CD14-positive monocyte (primary cell): Measurements from ENCODE around the gene MLLT1. TPM values are rescaled to one million over a fixed set of nuclear protein-coding genes. Genes with fewer than 3 reads are reported as not detected.

Source experiments
- DNase-seq, 3 donors: peaks; one replicate each; pipeline ENCODE4 v3.0.0-alpha.2; 2011 to 2022
- H2AFZ ChIP-seq: 2 replicates; pipeline ENCODE4 v1.6.0; 2012; ENCODE audit warnings: mild to moderate bottlenecking, low read depth, low read length, inconsistent platforms; ENCODE audit not compliant: insufficient read depth, poor library complexity, severe bottlenecking
- H3K27ac ChIP-seq, 2 donors: 1 replicate in 1 of 2; 2 replicates in 1 of 2; pipeline ENCODE4 v1.5.1; 2012 to 2013; ENCODE audit warnings: low read length in 2 of 2, control low read depth in 1 of 2, inconsistent platforms in 1 of 2, low read depth in 1 of 2, mild to moderate bottlenecking in 1 of 2
- H3K27me3 ChIP-seq, 2 donors: one replicate each; pipeline versions ENCODE4 v1.6.0 to v1.6.1; 2011 to 2013; ENCODE audit warnings: low read length in 2 of 2; ENCODE audit not compliant: control insufficient read depth in 2 of 2, insufficient read depth in 2 of 2
- H3K36me3 ChIP-seq, 2 donors: replicated peaks in 1 of 2; 1 replicate in 1 of 2; 2 replicates in 1 of 2; pipeline versions ENCODE4 v1.5.1 to v1.6.1; 2012 to 2013; ENCODE audit warnings: low read length in 2 of 2, control low read depth in 1 of 2, inconsistent platforms in 1 of 2, mild to moderate bottlenecking in 1 of 2; ENCODE audit not compliant: insufficient read depth in 2 of 2, control insufficient read depth in 1 of 2
- H3K4me1 ChIP-seq, 2 donors: 1 replicate in 1 of 2; 2 replicates in 1 of 2; pipeline versions ENCODE4 v1.5.1 to v1.6.1; 2012 to 2013; ENCODE audit warnings: low read length in 2 of 2, control low read depth in 1 of 2, inconsistent platforms in 1 of 2, mild to moderate bottlenecking in 1 of 2, moderate library complexity in 1 of 2; ENCODE audit not compliant: insufficient read depth in 2 of 2, control insufficient read depth in 1 of 2
- H3K4me2 ChIP-seq: replicated peaks from 2 replicates; pipeline ENCODE3; 2012; ENCODE audit warnings: low read length, moderate library complexity, mild to moderate bottlenecking; ENCODE audit not compliant: poor library complexity, severe bottlenecking; ENCODE audit errors: extremely low read depth
- H3K4me3 ChIP-seq, 3 experiments: fragments of 200-600 bp in 1 of 3; sonication (generic) in 1 of 3; replicated peaks in 1 of 3; 1 replicate in 2 of 3; 2 replicates in 1 of 3; pipeline ENCODE4 v1.5.1; 2011 to 2013; ENCODE audit warnings: low read length in 3 of 3, mild to moderate bottlenecking in 3 of 3, control low read depth in 2 of 3, low read depth in 2 of 3, inconsistent platforms in 1 of 3, moderate library complexity in 1 of 3
- H3K79me2 ChIP-seq: 2 replicates; pipeline ENCODE4 v1.6.0; 2012; ENCODE audit warnings: mild to moderate bottlenecking, control low read depth, inconsistent platforms, low read length, moderate library complexity; ENCODE audit not compliant: insufficient read depth
- H3K9ac ChIP-seq: 2 replicates; pipeline ENCODE4 v1.6.0; 2017; ENCODE audit warnings: low read length, mild to moderate bottlenecking; ENCODE audit not compliant: insufficient read depth, poor library complexity, severe bottlenecking
- H3K9me3 ChIP-seq, 2 donors: replicated peaks in 1 of 2; 1 replicate in 1 of 2; 2 replicates in 1 of 2; pipeline versions ENCODE4 v1.5.1 to v1.6.1; 2012 to 2013; ENCODE audit warnings: low read length in 2 of 2, control low read depth in 1 of 2; ENCODE audit not compliant: control insufficient read depth in 1 of 2, insufficient read depth in 1 of 2
- H4K20me1 ChIP-seq: 2 replicates; pipeline ENCODE4 v1.6.0; 2012; ENCODE audit warnings: mild to moderate bottlenecking, low read length, control low read depth, moderate library complexity; ENCODE audit not compliant: insufficient read depth
- H3K27ac Mint-ChIP-seq, 7 donors: one replicate each; pipeline ENCODE4 v1.8.0; 2020; ENCODE audit warnings: mild to moderate bottlenecking in 7 of 7, mixed read lengths in 7 of 7, moderate library complexity in 6 of 7, inconsistent platforms in 2 of 7
- H3K27me3 Mint-ChIP-seq, 3 donors: one replicate each; pipeline ENCODE4 v1.8.0; 2021 to 2022; ENCODE audit warnings: low read depth in 3 of 3, mild to moderate bottlenecking in 3 of 3, mixed read lengths in 3 of 3, moderate library complexity in 3 of 3, inconsistent platforms in 1 of 3
- H3K36me3 Mint-ChIP-seq, 2 donors: one replicate each; pipeline ENCODE4 v1.8.0; 2020; ENCODE audit warnings: mixed read lengths in 2 of 2, inconsistent platforms in 1 of 2, mild to moderate bottlenecking in 1 of 2
- H3K4me1 Mint-ChIP-seq: one replicate; pipeline ENCODE4 v1.8.0; 2020; ENCODE audit warnings: mild to moderate bottlenecking, mixed read lengths
- H3K4me3 Mint-ChIP-seq, 2 donors: one replicate each; pipeline ENCODE4 v1.8.0; 2020; ENCODE audit warnings: mild to moderate bottlenecking in 2 of 2, mixed read lengths in 2 of 2, moderate library complexity in 1 of 2
- H3K9me3 Mint-ChIP-seq, 7 donors: one replicate each; pipeline ENCODE4 v1.8.0; 2020 to 2022; ENCODE audit warnings: mixed read lengths in 7 of 7, mild to moderate bottlenecking in 6 of 7, moderate library complexity in 6 of 7, inconsistent platforms in 2 of 7
- WGBS: methylation state at CpG from one replicate; pipeline ENCODE4 v1.1.5; 2013; ENCODE audit warnings: missing lambda C conversion rate; ENCODE audit not compliant: insufficient coverage; 5-methylcytosine and 5-hydroxymethylcytosine counted together
- intact Hi-C, 2 donors: fragments of 100-400 bp; cut with micrococcal nuclease; formaldehyde crosslinking; loops; one replicate each; pipeline versions ENCODE4 v1.15.0 to v1.15.1; 2023
- polyA plus RNA-seq, 3 donors: library from polyadenylated mRNA; depleted of rRNA in 1 of 3; unstranded in 2 of 3; stranded (reverse) in 1 of 3; fragments of 300-500 nt in 2 of 3; fragments of >200 nt in 1 of 3; fragmentation: Illumina TruSeq in 2 of 3; gene quantifications; 1 replicate in 2 of 3; 2 replicates in 1 of 3; pipeline ENCODE4 v1.2.3, GENCODE V29; 2012 to 2021
- TF ChIP-seq, protein P1 (sequence below): fragments of 200-600 bp; IDR thresholded peaks from one replicate; pipeline ENCODE4 v1.8.0; 2022; ENCODE audit warnings: antibody characterized with exemption, mild to moderate bottlenecking

Gene MLLT1
- polyA plus RNA-seq, 3 donors = 0.65 to 17.3 (median 0.99) TPM

DNA sequence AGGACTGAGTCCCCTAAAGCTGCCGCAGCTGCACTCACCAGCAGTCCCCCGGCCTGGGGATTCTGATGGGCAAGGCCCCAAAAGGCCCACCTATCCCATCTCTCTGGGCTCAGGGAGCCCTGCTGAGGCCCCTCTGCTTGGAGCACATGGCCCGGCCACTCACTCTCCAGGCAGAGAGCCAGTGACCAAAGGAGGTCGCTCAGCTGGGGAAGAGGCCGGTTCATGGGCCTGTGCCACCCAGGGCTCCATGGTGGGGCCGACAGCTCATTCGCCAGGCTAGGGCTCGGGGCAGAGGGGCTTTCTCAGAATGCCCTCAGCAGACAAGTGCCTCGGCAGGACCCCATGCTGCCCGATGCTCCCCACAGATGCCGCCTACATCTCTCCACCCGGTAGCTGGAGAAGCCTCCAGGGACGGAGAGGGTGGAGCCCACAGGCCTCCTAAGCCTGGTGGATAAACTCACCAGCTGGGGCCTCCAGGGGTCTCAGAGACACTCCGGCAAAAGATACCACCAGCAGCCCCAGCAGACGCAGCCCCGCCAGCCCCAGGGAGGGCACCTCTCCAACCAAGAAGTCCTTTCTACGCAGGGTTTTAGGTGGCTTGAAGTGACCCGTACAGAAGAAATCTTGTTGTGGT is 54.4 kb downstream of the MLLT1 start:
- Histone ChIP-seq H3K27me3 (no peaks in the 10 kb centered on the region), H3K36me3 (peaks cover 71 to 89% of the 10 kb centered on the region in 2 donors), H4K20me1 (peaks cover 67% of the 10 kb centered on the region), H3K9ac (no peak overlapping the region), H3K27ac (no peak overlapping the region), H3K4me2 (no peak overlapping the region), H3K4me3 (no peak overlapping the region), H3K9me3 (no peaks in the 10 kb centered on the region), H3K79me2 (peaks cover 24% of the 10 kb centered on the region), H2AFZ (no peak overlapping the region), H3K4me1 (no peaks in the 10 kb centered on the region)
- H3K9me3 Mint-ChIP-seq = no peaks in the 10 kb centered on the region
- no peak overlapping the region for H3K27ac Mint-ChIP-seq
- H3K36me3 Mint-ChIP-seq = peaks cover 48 to 82% of the 10 kb centered on the region in 2 donors
- TF ChIP-seq, protein P1, sequence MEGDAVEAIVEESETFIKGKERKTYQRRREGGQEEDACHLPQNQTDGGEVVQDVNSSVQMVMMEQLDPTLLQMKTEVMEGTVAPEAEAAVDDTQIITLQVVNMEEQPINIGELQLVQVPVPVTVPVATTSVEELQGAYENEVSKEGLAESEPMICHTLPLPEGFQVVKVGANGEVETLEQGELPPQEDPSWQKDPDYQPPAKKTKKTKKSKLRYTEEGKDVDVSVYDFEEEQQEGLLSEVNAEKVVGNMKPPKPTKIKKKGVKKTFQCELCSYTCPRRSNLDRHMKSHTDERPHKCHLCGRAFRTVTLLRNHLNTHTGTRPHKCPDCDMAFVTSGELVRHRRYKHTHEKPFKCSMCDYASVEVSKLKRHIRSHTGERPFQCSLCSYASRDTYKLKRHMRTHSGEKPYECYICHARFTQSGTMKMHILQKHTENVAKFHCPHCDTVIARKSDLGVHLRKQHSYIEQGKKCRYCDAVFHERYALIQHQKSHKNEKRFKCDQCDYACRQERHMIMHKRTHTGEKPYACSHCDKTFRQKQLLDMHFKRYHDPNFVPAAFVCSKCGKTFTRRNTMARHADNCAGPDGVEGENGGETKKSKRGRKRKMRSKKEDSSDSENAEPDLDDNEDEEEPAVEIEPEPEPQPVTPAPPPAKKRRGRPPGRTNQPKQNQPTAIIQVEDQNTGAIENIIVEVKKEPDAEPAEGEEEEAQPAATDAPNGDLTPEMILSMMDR = no peak
- WGBS = 99% methylated on average over 15 of the region's 18 CpGs
- peaks cover 7% of the 10 kb centered on the region for H3K4me1 Mint-ChIP-seq
- H3K4me3 Mint-ChIP-seq = no peak overlapping the region
- no peak for DNase-seq
- H3K27me3 Mint-ChIP-seq = peaks cover 0 to 5% (median 0%) of the 10 kb centered on the region in 3 donors
- intact Hi-C loops = no loop called here

DNA sequence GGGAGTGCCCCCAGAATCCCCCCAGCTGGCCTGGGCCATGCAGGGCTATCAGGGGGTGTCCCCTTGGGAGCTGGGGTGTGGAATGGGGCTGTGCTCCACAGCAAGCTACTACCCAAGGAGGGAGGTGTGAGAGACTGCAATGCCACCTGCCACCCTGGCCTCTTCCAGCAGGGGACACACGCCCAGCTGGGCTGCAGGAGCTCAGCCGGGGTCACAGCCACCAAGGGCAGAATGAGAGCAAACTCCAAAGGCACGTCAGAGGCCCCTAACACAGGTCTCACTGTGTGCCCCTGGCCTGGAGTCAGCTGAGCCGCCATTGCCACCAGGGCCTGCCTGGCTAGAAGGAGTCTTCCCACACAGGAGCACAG is 55.5 kb downstream of the MLLT1 start:
- no peak overlapping the region for H2AFZ ChIP-seq
- TF ChIP-seq, protein P1 = no peak
- H3K36me3 Mint-ChIP-seq = peaks cover 47 to 77% of the 10 kb centered on the region in 2 donors
- no peak overlapping the region for H3K4me3 Mint-ChIP-seq
- intact Hi-C loops = no loop called here
- H3K27me3 ChIP-seq = no peaks in the 10 kb centered on the region
- H3K4me1 Mint-ChIP-seq = peaks cover 3% of the 10 kb centered on the region
- no peak for DNase-seq
- no peak overlapping the region for H3K4me3 ChIP-seq
- H4K20me1 ChIP-seq = peaks cover 64% of the 10 kb centered on the region
- H3K4me1 ChIP-seq = no peaks in the 10 kb centered on the region
- H3K27ac ChIP-seq = no peak overlapping the region
- WGBS = 97% methylated on average over 4 of the region's 4 CpGs
- H3K9ac ChIP-seq = no peak overlapping the region
- no peaks in the 10 kb centered on the region for H3K9me3 Mint-ChIP-seq
- peaks cover 65 to 87% of the 10 kb centered on the region in 2 donors for H3K36me3 ChIP-seq
- H3K27me3 Mint-ChIP-seq = peaks cover 0 to 3% (median 0%) of the 10 kb centered on the region in 3 donors
- H3K9me3 ChIP-seq = no peaks in the 10 kb centered on the region
- peaks cover 15% of the 10 kb centered on the region for H3K79me2 ChIP-seq
- peak overlapping the region in 1 of 7 donors; percentile 21 for H3K27ac Mint-ChIP-seq
- H3K4me2 ChIP-seq = no peak overlapping the region
